Ishikawa (cell line): ENCODE results near the gene RPE65.

ENCODE experiments used
- CEBPB ChIP-seq: IDR thresholded peaks from 2 replicates; pipeline ENCODE4 v1.6.1; 2012
- CREB1 ChIP-seq: IDR thresholded peaks from 2 replicates; pipeline ENCODE4 v1.6.1; 2012; ENCODE audit warnings: low read depth
- EGR1 ChIP-seq: IDR thresholded peaks from 2 replicates; pipeline ENCODE4 v1.6.1; 2012
- EP300 ChIP-seq: IDR thresholded peaks from 2 replicates; pipeline ENCODE4 v1.6.1; 2012; ENCODE audit warnings: borderline replicate concordance
- FOXM1 ChIP-seq: IDR thresholded peaks from 2 replicates; pipeline ENCODE4 v1.6.1; 2012; ENCODE audit warnings: low read depth, borderline replicate concordance
- MAX ChIP-seq: IDR thresholded peaks from 2 replicates; pipeline ENCODE4 v1.6.1; 2012
- NFIC ChIP-seq: IDR thresholded peaks from 2 replicates; pipeline ENCODE4 v1.6.1; 2012
- RAD21 ChIP-seq: IDR thresholded peaks from 2 replicates; pipeline ENCODE4 v1.6.1; 2012; ENCODE audit warnings: low read depth
- REST ChIP-seq: IDR thresholded peaks from 2 replicates; pipeline ENCODE4 v1.6.1; 2012; ENCODE audit warnings: low read depth, mild to moderate bottlenecking
- TAF1 ChIP-seq: IDR thresholded peaks from 2 replicates; pipeline ENCODE4 v1.6.1; 2012; ENCODE audit warnings: low read depth, mild to moderate bottlenecking
- TCF12 ChIP-seq: IDR thresholded peaks from 2 replicates; pipeline ENCODE4 v1.6.1; 2012; ENCODE audit warnings: low read depth
- TEAD4 ChIP-seq: IDR thresholded peaks from 2 replicates; pipeline ENCODE4 v1.6.1; 2012
- USF1 ChIP-seq: IDR thresholded peaks from 2 replicates; pipeline ENCODE4 v1.6.1; 2012
- YY1 ChIP-seq: IDR thresholded peaks from 2 replicates; pipeline ENCODE4 v1.6.1; 2012; ENCODE audit warnings: low read depth
- ZBTB7A ChIP-seq: IDR thresholded peaks from 2 replicates; pipeline ENCODE4 v1.6.1; 2012; ENCODE audit warnings: low read depth

Gene RPE65

GRCh38 chr1:68449901-68450300 is at the start of gene RPE65:
Gene RPE65 (minus strand): TSS chr1:68449954. CDS start chr1:68449905, 49 bp downstream.
- TF ChIP-seq FOXM1: no peak
- no peak for TF ChIP-seq EP300
- TF ChIP-seq ZBTB7A: no peak
- no peak for TF ChIP-seq CEBPB
- TF ChIP-seq MAX: no peak
- no peak for TF ChIP-seq TCF12
- no peak for TF ChIP-seq TEAD4
- no peak for TF ChIP-seq NFIC
- no peak for TF ChIP-seq TAF1

- no peak for TF ChIP-seq EGR1
- TF ChIP-seq CEBPB: no peak
- TF ChIP-seq TAF1: no peak
Observed at GRCh38 chr1:68497358-68497698, 47.6 kb upstream of the RPE65 start.

DNA sequence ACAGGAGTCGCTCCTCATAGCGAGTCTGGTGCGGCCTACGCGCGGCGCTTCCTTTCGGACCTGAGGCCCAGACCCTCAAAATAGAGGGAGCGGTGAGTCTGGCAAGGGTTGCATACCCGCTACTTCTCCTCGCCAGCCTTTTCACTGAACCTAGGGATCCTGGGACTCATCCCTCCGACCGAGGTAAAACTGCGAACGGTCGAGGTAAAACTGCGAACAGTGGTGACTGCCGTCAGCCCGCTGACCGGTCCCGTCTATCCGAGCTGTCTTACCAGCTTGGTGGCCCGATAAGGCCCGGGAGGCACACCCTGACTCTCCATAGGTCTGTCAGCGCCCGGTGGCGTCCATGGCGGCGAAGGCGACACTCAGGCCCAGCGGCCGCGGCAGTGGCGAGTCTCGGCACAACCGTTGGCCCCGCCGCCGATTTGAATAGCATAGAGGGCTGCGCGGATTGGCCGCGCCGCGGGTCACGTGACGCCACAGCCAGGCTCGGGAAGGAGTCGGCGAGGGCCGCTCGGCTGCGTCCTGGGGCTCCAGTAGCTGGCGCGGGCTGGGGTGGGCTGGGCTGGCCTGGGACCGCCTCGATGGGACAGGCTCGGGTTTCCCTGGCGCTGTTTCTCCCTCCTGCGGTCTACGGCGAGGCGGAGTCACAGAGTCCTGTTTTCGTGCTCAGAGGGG is 47.1 kb upstream of the RPE65 start, which contains the start of gene DEPDC1:
TSS of gene DEPDC1 (minus strand) at position 403 of the 678 bp plus-strand sequence. CDS start at position 320, 83 bp downstream.
- TF ChIP-seq CEBPB: no peak
- peak; percentile 83 for TF ChIP-seq YY1
- no peak for TF ChIP-seq ZBTB7A
- no peak for TF ChIP-seq TEAD4
- peak; percentile 90 for TF ChIP-seq FOXM1
- peak; percentile 75 for TF ChIP-seq TAF1
- peak; percentile 50 for TF ChIP-seq TCF12
- peak; percentile 84 for TF ChIP-seq MAX
- TF ChIP-seq NFIC: 0 out of 2 replicates have a peak, but pooled peaks have one; percentile 9
- peak; percentile 38; the same call in 1 of the 2 replicates for TF ChIP-seq EP300
- TF ChIP-seq USF1: peak; percentile 99

GRCh38 chr1:68495968-68496679 is 46.4 kb upstream of the RPE65 start:
- TF ChIP-seq EP300: no peak
- no peak for TF ChIP-seq MAX
- TF ChIP-seq TEAD4: no peak
- TF ChIP-seq YY1: no peak
- TF ChIP-seq CEBPB: no peak
- TF ChIP-seq TCF12: no peak
- TF ChIP-seq USF1: no peak
- TF ChIP-seq FOXM1: no peak
- TF ChIP-seq ZBTB7A: no peak
- no peak for TF ChIP-seq TAF1
- no peak for TF ChIP-seq RAD21
- TF ChIP-seq EGR1: no peak
- no peak for TF ChIP-seq CREB1
- no peak for TF ChIP-seq NFIC

- no peak for TF ChIP-seq EP300
- no peak for TF ChIP-seq CREB1
Observed at GRCh38 chr1:68495532-68495931, 45.8 kb upstream of the RPE65 start.

DNA sequence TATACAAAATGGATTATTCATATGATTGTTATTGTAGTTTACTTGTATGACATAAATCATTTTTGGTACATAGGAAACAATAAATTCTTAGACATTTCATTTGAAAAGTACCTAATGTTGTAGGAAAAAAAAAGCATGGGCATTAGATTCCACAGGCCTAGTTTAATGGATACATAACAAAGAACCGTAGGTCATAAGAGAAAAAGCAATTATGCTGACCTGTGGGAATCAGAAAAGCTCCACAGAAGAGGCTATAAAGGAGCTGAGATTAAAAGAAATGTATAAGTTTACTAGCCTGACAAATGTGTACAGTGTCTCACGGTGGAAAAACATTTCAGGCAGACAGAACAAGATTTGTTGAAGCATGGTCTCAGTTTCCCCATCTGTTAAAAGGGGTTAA is 43.4 kb upstream of the RPE65 start:
- TF ChIP-seq CEBPB (no peak), MAX (no peak), TEAD4 (no peak), TCF12 (no peak), TAF1 (no peak), CREB1 (no peak), EGR1 (no peak), YY1 (no peak), NFIC (no peak), RAD21 (no peak), REST (no peak), USF1 (no peak)
